Kidney glomerular epithelial cell (primary cell): ENCODE measurements around the gene ARPC2.

ENCODE experiments used
- DNase-seq: peaks from one replicate; lab custom pipeline; 2025; lab: John Stamatoyannopoulos, UW

Gene ARPC2

DNA sequence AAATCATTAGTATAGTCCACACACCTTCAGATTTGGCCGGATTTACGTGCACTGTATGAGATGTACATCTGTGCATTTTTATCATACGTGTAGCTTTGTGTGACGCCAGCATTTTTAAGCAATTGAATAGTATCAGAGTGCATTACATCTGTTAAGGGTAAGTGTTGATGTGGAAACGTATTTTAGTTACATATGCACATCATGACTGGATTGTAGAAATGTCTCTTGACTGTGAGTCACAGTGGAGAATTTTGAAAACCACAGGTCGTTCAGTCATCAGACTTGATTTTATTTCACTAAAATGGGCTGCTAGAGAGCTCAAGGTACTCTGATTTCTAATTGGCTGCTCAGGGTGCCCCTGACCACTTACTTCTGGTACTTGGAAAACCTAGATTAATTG lies 38.5 kb downstream of the ARPC2 start:
- no peak for DNase-seq

DNA sequence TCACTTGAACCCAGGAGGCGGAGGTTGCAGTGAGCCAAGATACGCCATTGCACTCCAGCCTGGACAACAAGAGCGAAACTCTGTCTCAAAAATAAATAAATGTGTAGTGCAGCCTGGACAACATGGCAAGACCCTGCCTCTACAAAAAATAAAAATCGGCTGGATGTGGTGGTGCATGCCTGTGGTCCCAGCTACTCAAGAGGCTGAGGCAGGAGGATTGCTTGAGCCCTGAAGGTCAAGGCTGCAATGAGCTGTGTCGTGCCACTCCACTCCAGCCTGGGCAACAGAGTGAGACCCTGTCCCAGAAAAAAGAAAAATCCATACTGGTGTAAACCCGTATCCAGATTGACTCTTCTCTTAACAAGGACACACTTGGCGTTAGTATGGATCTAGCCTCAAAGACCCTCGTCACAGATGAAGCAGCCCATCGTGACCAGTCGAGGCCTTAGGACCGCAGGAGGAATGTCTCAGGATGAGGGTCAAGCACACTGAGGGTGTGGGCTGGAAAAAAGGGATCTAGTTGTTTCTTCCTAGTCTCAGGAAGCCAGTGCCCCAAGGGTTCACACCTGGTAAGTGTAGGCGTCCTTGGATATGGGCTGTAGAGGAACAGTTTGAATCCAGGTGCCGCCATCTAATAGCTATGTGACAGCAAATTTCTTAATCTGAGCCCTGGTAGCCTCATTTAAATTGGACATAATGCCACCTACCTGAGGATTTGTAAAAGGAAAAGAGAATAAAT lies 39.8 kb downstream of the ARPC2 start:
- DNase-seq, result no peak

DNA sequence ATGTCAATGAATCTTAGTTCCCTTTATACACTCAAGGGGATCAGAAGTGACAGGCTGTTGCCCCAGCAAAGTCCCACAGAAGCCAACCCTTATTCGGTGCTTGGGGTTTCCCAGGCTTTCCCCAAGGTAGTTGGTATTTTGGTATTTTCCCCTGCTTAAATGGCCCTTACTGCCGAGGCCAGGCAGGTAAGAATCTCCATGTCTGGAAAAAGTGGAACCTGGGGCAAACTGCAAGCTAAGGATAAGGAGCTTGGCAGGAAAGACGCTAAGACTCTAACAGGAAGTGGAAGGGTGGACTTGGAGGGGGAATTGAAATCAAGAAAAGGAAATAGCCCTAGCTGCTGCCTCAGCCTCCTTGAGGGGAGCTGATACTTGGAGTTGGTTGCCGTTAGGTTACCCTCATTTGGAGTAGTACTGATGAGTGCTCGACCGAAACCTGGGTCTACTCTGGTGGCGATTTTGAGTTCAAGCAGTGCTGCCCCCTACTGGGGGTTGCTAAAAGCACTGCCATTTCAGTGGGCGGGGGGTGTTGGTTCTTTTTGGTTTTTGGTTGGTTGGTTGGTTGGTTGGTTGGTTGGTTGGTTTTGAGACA lies 40.5 kb downstream of the ARPC2 start:
- DNase-seq, result no peak

DNA sequence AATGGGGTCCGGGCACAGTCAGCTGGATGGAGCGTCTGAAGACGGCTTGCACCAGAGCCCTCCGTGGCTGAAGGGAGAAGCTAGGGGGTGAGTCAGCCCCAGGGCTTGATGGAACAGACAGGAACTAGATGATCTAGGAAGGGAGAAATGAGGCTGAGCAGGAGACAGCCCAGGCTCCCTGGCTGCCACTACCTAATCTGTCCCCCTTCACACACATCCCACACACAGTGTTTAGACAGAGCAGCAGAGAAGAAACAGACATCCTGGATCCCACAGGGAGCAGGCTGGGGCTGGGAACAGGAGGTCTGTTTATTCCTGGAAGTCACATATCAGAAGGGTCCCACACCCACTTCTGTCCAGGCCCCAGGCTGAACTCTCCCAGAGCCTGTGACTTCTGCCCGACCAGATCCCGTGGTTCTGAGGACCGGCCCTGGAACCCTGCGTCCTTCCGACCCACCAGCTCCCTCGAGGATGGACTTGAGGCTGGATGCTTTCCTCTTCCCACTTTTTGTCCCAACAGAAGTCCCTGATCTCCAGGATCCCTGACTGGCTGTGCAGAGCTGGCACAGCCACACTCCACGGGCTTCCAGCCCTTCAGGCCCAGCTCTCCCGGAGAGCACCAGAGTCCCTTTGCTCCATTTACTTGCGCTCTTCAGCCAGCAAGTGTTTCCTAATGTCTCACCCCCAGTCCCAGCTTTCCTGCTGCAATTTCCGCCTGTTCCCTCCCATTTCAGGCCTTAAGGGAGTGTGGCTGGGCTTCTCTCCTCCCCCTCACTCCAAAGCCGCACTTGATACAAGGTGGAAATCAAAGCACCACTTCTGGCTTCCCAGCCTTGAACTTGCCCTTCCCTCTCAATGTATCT lies 42.3 kb downstream of the ARPC2 start:
- peak; percentile 19 for DNase-seq

DNA sequence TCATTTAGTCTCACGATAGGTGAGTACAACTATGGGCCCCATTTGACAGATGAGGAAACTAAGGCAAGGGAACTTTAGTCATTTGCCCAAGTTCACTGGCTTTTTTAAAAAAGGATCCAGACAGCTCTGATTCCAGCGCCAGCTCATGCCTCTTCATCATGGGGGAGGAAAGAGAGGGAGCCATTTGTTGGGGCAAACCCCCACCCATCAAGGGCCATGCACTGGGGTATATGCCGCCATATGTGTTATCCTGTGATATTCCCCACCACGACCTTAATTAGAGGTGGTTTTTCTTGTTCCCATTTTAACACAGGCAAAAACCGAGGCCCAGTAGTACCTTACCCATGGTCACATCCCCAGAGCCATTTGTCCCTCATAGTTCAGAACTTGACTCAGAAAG lies 43.2 kb downstream of the ARPC2 start:
- no peak for DNase-seq

DNA sequence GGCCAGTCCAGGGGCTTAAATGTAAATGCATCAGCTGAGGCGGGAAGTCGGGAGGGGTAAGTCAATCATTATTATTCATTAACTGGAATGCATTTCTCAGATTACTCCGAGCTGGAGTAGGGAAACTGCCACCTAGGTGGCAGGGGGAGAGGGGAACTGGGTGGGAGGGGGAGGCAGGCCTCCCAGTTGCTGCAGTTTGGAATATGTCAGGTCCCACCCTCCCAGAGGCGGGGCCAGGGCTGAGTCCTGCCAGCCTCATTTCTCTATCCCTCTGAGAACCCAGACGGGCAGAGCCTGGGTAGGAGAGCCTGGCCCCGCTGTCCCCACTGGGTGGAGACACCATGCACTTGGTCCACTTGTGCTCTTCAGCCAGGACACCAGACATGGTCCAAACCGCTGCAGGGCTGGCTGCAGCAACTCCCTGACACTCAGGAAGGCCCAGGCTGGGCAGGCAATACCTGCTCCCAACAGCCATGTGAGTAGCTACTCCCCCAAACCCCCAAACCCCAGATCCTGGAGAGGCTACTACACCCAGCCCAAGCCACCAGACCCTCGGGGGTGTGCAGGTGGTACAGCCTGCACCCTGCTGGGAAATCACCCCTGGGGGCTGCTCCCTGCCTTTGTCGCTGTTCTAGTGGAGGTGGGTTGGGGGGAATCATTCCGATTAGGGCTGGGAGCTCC lies 43.9 kb downstream of the ARPC2 start, which contains the start of gene GPBAR1:
TSS of gene GPBAR1 (plus strand) at position 274 of the 681 bp plus-strand sequence. CDS start 1,710 bp downstream, outside the sequence.
- DNase-seq, result no peak

DNA sequence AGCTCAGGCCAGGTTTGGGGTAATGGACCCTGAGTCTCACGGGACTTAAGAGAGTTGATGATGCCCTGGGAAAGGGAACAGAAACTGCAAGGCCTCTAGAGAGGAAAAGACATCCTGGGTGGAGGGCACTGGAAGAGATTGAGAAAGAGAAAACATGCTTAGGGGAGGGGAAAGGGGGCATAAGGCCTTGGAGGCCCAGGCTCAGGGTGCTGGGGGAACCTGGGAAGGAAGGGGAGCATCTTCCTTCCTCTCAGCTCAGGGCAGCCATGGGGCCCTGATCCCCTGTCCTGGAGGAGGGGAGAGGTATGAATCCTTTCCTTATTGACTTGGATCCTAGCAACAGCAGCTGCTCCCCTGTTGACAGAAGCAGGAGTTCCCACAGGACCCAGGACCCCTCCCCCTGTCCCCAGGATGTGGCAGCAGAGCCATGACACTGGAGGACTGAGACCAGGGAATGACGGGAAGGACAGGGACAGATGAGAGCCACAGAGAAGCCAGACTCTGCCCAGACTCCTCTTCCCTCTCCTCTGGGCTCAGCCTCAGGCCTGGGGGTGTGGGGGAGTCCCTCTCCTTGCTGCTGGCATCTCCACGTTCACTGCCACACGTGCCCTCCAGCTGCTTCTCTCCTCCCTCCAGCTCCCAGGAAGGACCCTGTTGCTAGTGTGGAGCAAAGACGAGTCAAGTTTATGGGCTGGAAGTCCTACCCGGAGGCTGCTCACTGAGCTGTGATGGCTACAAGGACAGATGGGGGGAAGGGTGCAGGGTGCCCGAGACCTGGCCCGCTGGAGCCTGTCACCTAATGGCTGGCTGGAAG lies 44.6 kb downstream of the ARPC2 start:
- no peak for DNase-seq

DNA sequence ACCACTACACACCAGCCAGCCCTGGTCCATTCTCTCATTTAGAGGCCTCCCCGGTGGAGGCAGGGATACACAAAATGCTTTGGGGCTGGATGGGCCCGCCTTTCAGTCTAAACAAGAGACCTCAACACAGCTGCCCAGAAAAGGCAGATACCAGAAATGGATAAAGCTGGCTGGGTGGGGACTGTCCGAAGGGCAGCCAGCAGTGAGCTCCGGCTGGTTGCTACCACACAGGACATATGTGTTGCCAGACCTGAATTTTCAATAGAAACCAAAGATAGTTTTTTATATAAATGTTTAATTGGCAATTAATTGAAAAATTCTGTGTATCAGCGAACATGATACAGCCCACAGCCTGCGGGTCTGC lies 45.2 kb downstream of the ARPC2 start:
- DNase-seq, result no peak

DNA sequence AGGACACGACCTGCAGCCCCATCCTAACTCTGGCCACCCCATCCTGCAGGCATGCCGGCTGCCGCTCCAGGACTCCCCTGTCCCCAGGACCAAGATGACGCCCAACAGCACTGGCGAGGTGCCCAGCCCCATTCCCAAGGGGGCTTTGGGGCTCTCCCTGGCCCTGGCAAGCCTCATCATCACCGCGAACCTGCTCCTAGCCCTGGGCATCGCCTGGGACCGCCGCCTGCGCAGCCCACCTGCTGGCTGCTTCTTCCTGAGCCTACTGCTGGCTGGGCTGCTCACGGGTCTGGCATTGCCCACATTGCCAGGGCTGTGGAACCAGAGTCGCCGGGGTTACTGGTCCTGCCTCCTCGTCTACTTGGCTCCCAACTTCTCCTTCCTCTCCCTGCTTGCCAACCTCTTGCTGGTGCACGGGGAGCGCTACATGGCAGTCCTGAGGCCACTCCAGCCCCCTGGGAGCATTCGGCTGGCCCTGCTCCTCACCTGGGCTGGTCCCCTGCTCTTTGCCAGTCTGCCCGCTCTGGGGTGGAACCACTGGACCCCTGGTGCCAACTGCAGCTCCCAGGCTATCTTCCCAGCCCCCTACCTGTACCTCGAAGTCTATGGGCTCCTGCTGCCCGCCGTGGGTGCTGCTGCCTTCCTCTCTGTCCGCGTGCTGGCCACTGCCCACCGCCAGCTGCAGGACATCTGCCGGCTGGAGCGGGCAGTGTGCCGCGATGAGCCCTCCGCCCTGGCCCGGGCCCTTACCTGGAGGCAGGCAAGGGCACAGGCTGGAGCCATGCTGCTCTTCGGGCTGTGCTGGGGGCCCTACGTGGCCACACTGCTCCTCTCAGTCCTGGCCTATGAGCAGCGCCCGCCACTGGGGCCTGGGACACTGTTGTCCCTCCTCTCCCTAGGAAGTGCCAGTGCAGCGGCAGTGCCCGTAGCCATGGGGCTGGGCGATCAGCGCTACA lies 45.9 kb downstream of the ARPC2 start:
- no peak for DNase-seq

DNA sequence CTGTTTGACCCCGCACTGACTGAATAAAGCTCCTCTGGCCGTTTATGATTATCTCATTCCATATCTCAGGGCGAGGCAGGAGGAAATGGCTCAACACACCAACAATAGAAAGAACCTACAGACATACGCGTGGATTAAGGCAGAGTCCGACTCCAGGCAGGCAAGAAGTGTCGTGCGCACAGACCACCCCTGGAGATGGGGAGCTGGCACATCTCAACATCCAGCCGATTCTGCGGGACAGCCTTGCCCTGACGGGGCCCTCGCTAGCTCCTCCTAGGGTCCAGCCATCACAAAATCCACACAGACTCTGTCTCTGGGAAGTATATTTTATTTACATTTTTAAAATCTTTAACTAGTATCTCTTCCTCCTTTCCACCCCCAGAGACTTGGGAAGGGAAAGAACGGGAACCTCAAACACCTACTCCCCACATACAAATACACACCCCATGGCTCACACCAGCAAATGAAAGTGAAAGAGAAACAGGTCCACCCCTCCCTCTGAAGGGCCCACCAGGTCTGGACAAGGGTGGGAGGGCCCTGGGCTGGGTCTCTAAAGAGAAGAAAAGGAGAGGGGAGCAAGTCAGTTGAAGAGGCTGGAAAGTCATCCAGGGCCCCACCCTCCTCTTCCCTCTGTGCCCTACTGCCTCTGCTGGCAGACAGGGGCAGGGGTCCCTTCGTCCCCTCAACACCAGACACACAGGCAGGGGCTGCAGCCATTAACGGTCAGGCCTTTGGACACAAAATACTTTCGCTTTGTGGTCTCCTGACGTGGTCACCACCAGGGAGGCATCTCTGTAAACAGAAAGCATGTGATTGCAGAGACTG lies 47.0 kb downstream of the ARPC2 start:
- DNase-seq, result no peak

DNA sequence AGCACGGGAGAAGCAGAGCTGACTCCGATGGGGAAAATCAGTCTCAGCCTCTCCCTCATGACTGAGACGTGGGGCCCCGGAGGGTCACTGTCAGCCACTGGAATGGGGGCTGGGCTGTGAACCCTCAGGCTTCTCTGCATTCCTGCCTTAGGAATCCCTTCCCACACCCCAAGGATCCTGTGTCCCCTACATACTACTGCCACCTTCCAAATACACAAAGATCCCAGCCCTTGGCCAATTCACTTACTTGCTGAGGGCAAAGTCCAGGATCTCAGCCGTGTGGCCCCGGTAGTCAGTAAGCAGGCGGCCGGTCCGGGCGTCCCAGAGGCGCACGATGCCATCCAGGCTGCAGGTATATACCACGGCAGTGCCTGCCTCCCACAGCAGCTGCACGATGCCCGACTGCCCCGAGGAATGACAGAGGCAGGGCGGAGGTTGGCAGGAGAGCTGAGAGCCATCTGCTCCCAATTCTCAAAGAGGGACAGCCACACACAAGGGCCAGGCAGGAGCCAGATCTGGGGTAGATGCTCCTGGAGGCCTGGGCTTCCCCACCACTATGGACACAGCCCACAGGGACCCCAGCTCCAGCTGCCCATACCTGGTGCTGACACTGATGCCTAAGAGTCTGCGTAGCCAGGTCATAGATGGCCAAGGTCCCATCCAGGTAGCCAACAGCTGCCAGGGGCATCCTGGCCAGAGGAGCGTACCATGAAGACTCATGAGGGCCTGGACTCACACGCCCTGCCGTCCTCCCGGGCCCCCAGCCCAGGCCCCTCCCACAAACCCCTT lies 48.0 kb downstream of the ARPC2 start:
- no peak for DNase-seq

DNA sequence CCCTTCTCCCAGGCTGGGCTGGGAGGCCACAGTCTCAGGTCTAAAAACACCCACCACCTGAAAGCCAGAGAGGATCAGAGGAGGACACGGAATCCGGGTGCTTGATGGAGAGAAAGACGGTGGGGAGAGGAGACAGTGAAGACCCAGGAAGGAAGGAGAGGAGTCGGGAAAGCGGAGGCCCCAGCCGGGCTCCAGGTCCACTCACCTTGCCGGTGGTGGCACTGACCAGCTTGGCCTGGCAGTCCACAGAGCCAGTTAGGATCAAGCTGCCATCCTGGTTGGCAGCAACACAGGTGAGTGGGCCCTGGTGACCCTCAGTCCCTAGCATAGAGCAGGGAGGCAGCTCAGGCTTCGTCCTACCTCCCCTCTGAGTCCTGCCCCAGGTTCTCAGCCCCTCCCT lies 48.6 kb downstream of the ARPC2 start:
- no peak for DNase-seq

DNA sequence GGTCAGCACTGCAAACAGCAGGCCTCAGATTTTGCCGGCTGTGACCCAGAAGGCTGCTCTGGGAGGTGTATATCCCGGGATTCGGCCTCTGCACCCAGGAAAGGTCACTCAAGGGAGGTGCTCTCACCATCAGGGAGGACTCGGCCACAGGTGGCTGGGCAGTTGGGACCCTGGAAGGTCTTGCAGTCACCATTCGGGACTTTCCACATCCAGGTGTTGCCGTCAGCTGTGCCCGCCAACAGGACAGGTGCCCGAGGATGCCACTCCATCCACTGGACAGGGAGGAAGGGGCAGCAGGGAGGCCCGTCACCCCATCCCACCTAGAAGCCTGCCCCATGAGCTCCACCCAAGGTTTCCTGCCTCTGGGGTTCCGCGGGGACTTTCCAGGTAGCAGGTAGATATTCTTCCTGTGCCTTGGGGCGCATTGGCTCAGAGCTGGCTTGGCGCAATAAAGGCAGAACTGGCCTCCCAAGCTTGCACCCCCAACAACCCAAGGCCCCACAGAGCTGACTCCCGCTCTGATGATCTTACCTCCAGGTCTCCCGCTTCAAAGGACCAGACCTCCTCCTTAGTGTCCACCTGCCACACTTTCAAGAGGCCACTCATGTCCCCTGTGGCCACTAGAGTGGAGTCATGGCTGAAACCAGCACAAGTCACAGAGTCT lies 49.5 kb downstream of the ARPC2 start:
- DNase-seq, result no peak

DNA sequence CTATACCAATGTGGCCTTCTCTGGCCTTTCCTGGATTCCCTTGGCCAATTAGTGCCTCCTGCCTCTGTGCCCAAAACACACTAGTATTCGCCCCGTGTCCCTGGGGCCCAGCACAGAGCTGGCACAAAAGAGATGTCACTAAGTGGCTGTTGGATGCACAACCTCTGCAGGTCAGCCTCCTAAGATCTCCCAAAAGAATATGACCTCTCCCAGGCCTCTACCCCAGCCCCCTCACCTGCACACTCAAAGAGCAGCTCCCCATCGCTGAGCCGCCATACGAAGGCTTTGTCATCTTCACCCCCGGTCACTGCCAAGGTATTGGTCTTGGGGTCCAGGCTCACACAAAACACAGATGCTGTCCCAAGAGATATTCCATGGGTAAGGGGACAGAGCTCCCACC lies 50.3 kb downstream of the ARPC2 start:
- no peak for DNase-seq

DNA sequence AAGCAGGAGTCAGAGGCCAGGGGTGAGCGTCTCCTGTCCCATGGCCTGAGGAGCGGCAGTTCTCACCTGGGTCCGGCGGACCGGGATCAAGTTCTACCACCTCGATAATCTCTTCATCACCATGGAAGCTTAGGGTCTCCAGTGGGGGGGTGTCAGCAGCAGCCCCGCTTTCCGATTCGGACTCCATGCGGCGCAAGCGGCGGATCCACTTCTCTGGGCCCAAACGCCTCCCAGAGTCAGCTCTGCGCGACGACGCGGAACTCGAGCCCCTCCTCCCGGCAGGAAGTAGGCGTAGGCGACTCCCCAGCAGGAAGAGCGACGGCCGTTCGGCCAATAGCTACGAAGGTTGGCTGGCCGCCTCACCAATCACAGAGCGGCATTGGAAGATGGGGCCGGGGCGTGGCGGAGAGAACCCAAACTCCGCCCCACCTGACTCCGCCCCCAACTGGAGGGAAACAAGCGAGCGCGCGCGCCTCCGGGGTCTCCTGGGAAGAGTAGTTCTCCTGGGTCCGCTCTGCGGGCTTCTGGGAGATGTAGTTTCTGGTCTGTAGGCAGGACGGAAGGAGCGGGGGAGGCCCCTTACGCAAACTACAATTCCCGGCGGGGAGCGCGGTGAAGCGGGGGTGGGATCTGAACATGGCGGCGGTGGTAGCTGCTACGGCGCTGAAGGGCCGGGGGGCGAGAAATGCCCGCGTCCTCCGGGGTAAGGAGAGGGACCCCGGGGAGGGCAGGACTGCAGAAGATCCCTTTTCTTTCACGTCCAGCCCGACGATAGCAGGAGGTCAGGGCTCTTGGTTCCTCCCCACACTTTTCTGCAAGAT lies 53.1 kb downstream of the ARPC2 start, which contains the start of the genes AAMP and PNKD:
TSS of gene AAMP (minus strand) at position 238 of the 821 bp plus-strand sequence. CDS start at position 187, 51 bp downstream.
TSS of gene PNKD (plus strand) at position 620 of the 821 bp plus-strand sequence. CDS start at position 637, 17 bp downstream.
- peak; percentile 99 for DNase-seq

DNA sequence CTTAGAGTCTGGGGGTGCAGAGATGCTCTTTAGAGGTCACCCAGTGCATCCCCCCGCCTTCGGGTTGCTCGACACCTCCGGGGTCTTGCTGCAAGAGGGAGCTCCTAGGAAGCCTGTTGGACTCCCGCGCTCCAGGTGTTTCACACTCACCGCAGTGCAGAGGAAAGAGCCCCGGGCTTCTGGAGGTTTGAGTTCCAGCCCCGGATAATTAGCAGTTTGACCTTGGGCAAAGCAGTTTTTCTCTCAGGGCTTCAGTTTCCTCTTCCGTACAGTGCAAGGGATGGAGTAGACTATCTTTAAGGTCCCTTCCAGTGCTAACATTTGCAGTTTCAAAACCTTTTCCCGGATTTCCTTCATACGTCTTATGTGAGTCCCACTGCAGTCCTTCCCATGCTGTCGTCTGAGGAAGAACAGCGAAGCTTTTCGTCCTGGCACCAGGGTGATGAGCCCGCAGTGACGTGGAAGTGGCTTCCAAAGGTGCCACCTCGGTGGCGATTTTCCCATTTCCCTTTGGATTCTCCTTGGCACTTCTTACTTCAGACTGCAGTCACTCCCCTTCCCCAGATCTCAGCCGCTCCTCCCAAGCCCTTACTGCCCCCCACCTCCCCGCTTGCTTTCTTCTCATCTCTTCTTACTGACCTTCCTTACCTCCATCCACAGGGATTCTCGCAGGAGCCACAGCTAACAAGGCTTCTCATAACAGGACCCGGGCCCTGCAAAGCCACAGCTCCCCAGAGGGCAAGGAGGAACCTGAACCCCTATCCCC lies 53.9 kb downstream of the ARPC2 start:
- no peak for DNase-seq
